ENCODE measurements around the gene UBE2D2. TPM values are rescaled to one million over a fixed set of nuclear protein-coding genes. Genes with fewer than 3 reads are reported as not detected.

Gene UBE2D2
- total and polyA plus RNA-seq, 10 of the 15 experiments (the other 5 are each of a cell fraction or from before 2014, with no cell fraction given) = 58.6 to 245 (median 128) TPM

- TF ChIP-seq, protein P1, sequence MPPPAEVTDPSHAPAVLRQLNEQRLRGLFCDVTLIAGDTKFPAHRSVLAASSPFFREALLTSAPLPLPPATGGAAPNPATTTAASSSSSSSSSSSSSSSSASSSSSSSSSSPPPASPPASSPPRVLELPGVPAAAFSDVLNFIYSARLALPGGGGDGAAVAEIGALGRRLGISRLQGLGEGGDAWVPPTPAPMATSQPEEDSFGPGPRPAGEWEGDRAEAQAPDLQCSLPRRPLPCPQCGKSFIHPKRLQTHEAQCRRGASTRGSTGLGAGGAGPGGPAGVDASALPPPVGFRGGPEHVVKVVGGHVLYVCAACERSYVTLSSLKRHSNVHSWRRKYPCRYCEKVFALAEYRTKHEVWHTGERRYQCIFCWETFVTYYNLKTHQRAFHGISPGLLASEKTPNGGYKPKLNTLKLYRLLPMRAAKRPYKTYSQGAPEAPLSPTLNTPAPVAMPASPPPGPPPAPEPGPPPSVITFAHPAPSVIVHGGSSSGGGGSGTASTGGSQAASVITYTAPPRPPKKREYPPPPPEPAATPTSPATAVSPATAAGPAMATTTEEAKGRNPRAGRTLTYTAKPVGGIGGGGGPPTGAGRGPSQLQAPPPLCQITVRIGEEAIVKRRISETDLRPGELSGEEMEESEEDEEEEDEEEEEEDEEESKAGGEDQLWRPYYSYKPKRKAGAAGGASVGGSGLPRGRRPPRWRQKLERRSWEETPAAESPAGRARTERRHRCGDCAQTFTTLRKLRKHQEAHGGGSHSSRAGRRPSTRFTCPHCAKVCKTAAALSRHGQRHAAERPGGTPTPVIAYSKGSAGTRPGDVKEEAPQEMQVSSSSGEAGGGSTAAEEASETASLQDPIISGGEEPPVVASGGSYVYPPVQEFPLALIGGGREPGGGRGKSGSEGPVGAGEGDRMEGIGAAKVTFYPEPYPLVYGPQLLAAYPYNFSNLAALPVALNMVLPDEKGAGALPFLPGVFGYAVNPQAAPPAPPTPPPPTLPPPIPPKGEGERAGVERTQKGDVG (CRISPR knock-in tag; IDR thresholded peaks at IDR 0.05) = no peak
- peak in 1 of 2 experiments; percentile 56; a peak in 1 of 4 replicates for TF ChIP-seq BHLHE40 (IDR thresholded peaks at IDR 0.05; ENCODE audit: borderline replicate concordance in 1 of 2, low read depth in 2 of 2, low read length in 1 of 2)
- peak; percentile 67; the same call in 1 of the 2 replicates for TF ChIP-seq MAX (IDR thresholded peaks at IDR 0.05; ENCODE audit: low read depth, low read length)
- TF ChIP-seq RAD21 (IDR thresholded peaks at IDR 0.05; ENCODE audit: insufficient read depth, low read depth, low read length) = no peak
- TF ChIP-seq EZH2 (IDR thresholded peaks at IDR 0.05; ENCODE audit: borderline replicate concordance, control insufficient read depth, low read depth, low read length) = no peak
- peak; percentile 20; the same call in 1 of the 2 replicates for TF ChIP-seq RB1 (IDR thresholded peaks at IDR 0.05; ENCODE audit: borderline replicate concordance)
- peak; percentile 34; the same call in 1 of the 2 replicates for TF ChIP-seq ZBTB40 (IDR thresholded peaks at IDR 0.05; ENCODE audit: borderline replicate concordance)
- peak; percentile 49 for TF ChIP-seq BACH1 (IDR thresholded peaks at IDR 0.05; ENCODE audit: borderline replicate concordance)
- TF ChIP-seq PAX8 (IDR thresholded peaks at IDR 0.05) = no peak
- TF ChIP-seq, protein P2, sequence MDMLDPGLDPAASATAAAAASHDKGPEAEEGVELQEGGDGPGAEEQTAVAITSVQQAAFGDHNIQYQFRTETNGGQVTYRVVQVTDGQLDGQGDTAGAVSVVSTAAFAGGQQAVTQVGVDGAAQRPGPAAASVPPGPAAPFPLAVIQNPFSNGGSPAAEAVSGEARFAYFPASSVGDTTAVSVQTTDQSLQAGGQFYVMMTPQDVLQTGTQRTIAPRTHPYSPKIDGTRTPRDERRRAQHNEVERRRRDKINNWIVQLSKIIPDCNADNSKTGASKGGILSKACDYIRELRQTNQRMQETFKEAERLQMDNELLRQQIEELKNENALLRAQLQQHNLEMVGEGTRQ (IDR thresholded peaks at IDR 0.05; ENCODE audit: borderline replicate concordance, low read depth, low read length) = no peak
- TF ChIP-seq CBX3 (IDR thresholded peaks at IDR 0.05; ENCODE audit: borderline replicate concordance, low read depth) = no peak
- 0 out of 2 replicates have a peak, but pooled peaks have one; percentile 26 for TF ChIP-seq SMARCA5 (IDR thresholded peaks at IDR 0.05)
- 0 out of 2 replicates have a peak, but pooled peaks have one; percentile 32 for TF ChIP-seq PAX5 (IDR thresholded peaks at IDR 0.05; ENCODE audit: borderline replicate concordance, low read depth, low read length)
- peak; percentile 87 for TF ChIP-seq POLR2A (IDR thresholded peaks at IDR 0.05; ENCODE audit: low read depth, low read length)
- no peak for TF ChIP-seq CEBPB (IDR thresholded peaks at IDR 0.05; ENCODE audit: borderline replicate concordance in 1 of 2, low read depth in 2 of 2, low read length in 2 of 2)
- TF ChIP-seq SPI1 (IDR thresholded peaks at IDR 0.05; ENCODE audit: borderline replicate concordance, insufficient read depth, low read depth, low read length) = peak; percentile 1; the same call in 1 of the 2 replicates
- TF ChIP-seq, protein P3, sequence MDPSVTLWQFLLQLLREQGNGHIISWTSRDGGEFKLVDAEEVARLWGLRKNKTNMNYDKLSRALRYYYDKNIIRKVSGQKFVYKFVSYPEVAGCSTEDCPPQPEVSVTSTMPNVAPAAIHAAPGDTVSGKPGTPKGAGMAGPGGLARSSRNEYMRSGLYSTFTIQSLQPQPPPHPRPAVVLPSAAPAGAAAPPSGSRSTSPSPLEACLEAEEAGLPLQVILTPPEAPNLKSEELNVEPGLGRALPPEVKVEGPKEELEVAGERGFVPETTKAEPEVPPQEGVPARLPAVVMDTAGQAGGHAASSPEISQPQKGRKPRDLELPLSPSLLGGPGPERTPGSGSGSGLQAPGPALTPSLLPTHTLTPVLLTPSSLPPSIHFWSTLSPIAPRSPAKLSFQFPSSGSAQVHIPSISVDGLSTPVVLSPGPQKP (IDR thresholded peaks at IDR 0.05; ENCODE audit: low read depth, low read length) = no peak
These were observed at the start of gene UBE2D2 (continued) for GRCh38 chr5:139560752-139561654.
